Brain microvascular endothelial cell (primary cell): Measurements from ENCODE around the gene DYNC1LI2.
A peak's percentile ranks its signal among the peaks of the same experiment; 100 is the strongest.

Experiments used
- DNase-seq: peaks from one replicate; pipeline ENCODE4 v3.0.0-alpha.2; 2020
- H3K27ac ChIP-seq: fragments of 250-450 bp; sonication (Bioruptor Pico); 2 replicates; pipeline ENCODE4 v1.5.1; 2020; ENCODE audit warnings: mild to moderate bottlenecking, moderate library complexity
- H3K27me3 ChIP-seq: fragments of 250-450 bp; sonication (Bioruptor Pico); replicated peaks from 2 replicates; pipeline ENCODE4 v1.5.1; 2020; ENCODE audit warnings: mild to moderate bottlenecking
- H3K36me3 ChIP-seq: fragments of 250-450 bp; sonication (Bioruptor Pico); replicated peaks from 2 replicates; pipeline ENCODE4 v1.5.1; 2020; ENCODE audit warnings: mild to moderate bottlenecking
- H3K4me3 ChIP-seq: 2 replicates; pipeline ENCODE4 v1.5.1; 2011; ENCODE audit warnings: low read depth, mild to moderate bottlenecking, control low read depth, low read length, moderate library complexity
- CTCF ChIP-seq: IDR thresholded peaks from 2 replicates; pipeline ENCODE4 v1.5.1; 2011; ENCODE audit warnings: low read depth, mild to moderate bottlenecking, moderate library complexity, low read length, control low read depth, inconsistent platforms; ENCODE audit errors: missing control alignments
- in situ Hi-C: cut with HindIII; loops from 2 replicates; pipeline ENCODE4 v1.10.0; 2017; ENCODE audit warnings: low sequenced_read_pairs, low pct_ligation_motif_present

DYNC1LI2 gene

GRCh38 chr16:66752958-66753357 lies 1.5 kb upstream of the DYNC1LI2 start:
- H3K27me3 ChIP-seq: no peaks in the 10 kb centered on the region
- no peak overlapping the region for H3K27ac ChIP-seq
- no peak overlapping the region for H3K4me3 ChIP-seq
- no peak for TF ChIP-seq CTCF
- in situ Hi-C loops: no loop called here
- no peak for DNase-seq
- peaks cover 15% of the 10 kb centered on the region for H3K36me3 ChIP-seq

- in situ Hi-C loops: no loop called here
- no peak for TF ChIP-seq CTCF
- H3K27ac ChIP-seq: no peak overlapping the region
- DNase-seq: no peak
- H3K4me3 ChIP-seq: no peak overlapping the region
- no peaks in the 10 kb centered on the region for H3K27me3 ChIP-seq
- H3K36me3 ChIP-seq: peaks cover 18% of the 10 kb centered on the region
Measured at GRCh38 chr16:66752379-66752778, 970 bp upstream of the DYNC1LI2 start.

- in situ Hi-C loops: no loop called here
- peak overlapping the region; percentile 41 for H3K4me3 ChIP-seq
- H3K27me3 ChIP-seq: no peaks in the 10 kb centered on the region
- DNase-seq: no peak
- H3K27ac ChIP-seq: no peak overlapping the region
- H3K36me3 ChIP-seq: peaks cover 21% of the 10 kb centered on the region
- TF ChIP-seq CTCF: no peak
Measured at GRCh38 chr16:66751992-66752322, 548 bp upstream of the DYNC1LI2 start.

- no peak for DNase-seq
- no peak for TF ChIP-seq CTCF
- peaks cover 28% of the 10 kb centered on the region for H3K36me3 ChIP-seq
- in situ Hi-C loops: no loop called here
- no peaks in the 10 kb centered on the region for H3K27me3 ChIP-seq
- H3K27ac ChIP-seq: peak overlapping the region; percentile 95
- H3K4me3 ChIP-seq: peak overlapping the region; percentile 93
Measured at GRCh38 chr16:66751053-66751302, 431 bp downstream of the DYNC1LI2 start.

- in situ Hi-C loops: no loop called here
- no peak overlapping the region for H3K27ac ChIP-seq
- TF ChIP-seq CTCF: no peak
- peak overlapping the region; percentile 93 for H3K4me3 ChIP-seq
- no peaks in the 10 kb centered on the region for H3K27me3 ChIP-seq
- H3K36me3 ChIP-seq: peaks cover 31% of the 10 kb centered on the region
- no peak for DNase-seq
Measured at GRCh38 chr16:66750279-66751052, 943 bp downstream of the DYNC1LI2 start.

- no peak for TF ChIP-seq CTCF
- Histone ChIP-seq H3K36me3 (peaks cover 55% of the 10 kb centered on the region), H3K27ac (no peak overlapping the region), H3K27me3 (no peaks in the 10 kb centered on the region), H3K4me3 (no peak overlapping the region)
- in situ Hi-C loops: no loop called here
- DNase-seq: no peak
Measured at GRCh38 chr16:66746682-66747081, 4.7 kb downstream of the DYNC1LI2 start.
